Naive B cell (primary cell): ENCODE data around the gene DOK7. TPM values are rescaled to one million over a fixed set of nuclear protein-coding genes. Genes with fewer than 3 reads are reported as not detected.
A peak's percentile ranks its signal among the peaks of the same experiment; 100 is the strongest.
"Not testable (repeated sequence)": the region's sequence is repeated elsewhere in the genome, so short reads cannot be mapped to it uniquely, and the experiment has no call there.

ENCODE experiments used
- ATAC-seq, 2 donors: fragments of 150-1000 bp; cut with Tn5 transposase; 2 replicates each; pipeline ENCODE4 v1.10.0; 2021; ENCODE audit warnings: low read depth in 2 of 2, mild to moderate bottlenecking in 2 of 2, moderate library complexity in 2 of 2
- DNase-seq: peaks from one replicate; pipeline ENCODE4 v3.0.0; 2022
- H3K27ac Mint-ChIP-seq, 6 donors: one replicate each; pipeline ENCODE4 v1.8.0; 2020 to 2022; ENCODE audit warnings: mild to moderate bottlenecking in 6 of 6, mixed read lengths in 6 of 6, moderate library complexity in 5 of 6, inconsistent platforms in 2 of 6
- H3K27me3 Mint-ChIP-seq, 3 donors: one replicate each; pipeline ENCODE4 v1.8.0; 2021 to 2022; ENCODE audit warnings: mixed read lengths in 3 of 3, mild to moderate bottlenecking in 1 of 3
- H3K36me3 Mint-ChIP-seq, 2 donors: one replicate each; pipeline ENCODE4 v1.8.0; 2020 to 2022; ENCODE audit warnings: mixed read lengths in 2 of 2, inconsistent platforms in 1 of 2, mild to moderate bottlenecking in 1 of 2
- H3K4me1 Mint-ChIP-seq, 3 donors: one replicate each; pipeline ENCODE4 v1.8.0; 2020 to 2022; ENCODE audit warnings: mixed read lengths in 3 of 3, inconsistent platforms in 1 of 3, mild to moderate bottlenecking in 1 of 3, moderate library complexity in 1 of 3
- H3K4me3 Mint-ChIP-seq, 8 donors: one replicate each; pipeline ENCODE4 v1.8.0; 2020 to 2022; ENCODE audit warnings: mild to moderate bottlenecking in 8 of 8, mixed read lengths in 8 of 8, moderate library complexity in 8 of 8, inconsistent platforms in 2 of 8
- H3K9me3 Mint-ChIP-seq, 7 donors: one replicate each; pipeline ENCODE4 v1.8.0; 2020 to 2022; ENCODE audit warnings: mixed read lengths in 7 of 7, mild to moderate bottlenecking in 5 of 7, inconsistent platforms in 2 of 7, moderate library complexity in 1 of 7
- polyA plus RNA-seq, 6 donors: library from polyadenylated mRNA; unstranded; fragments of 300-500 nt; fragmentation: Illumina TruSeq; gene quantifications; one replicate each; pipeline ENCODE4 v1.2.3, GENCODE V29; 2021; ENCODE audit warnings: low read depth in 6 of 6

Gene DOK7
- polyA plus RNA-seq, 6 donors from 2014 or later = 1.8 to 6.0 (median 4.3) TPM

DNA sequence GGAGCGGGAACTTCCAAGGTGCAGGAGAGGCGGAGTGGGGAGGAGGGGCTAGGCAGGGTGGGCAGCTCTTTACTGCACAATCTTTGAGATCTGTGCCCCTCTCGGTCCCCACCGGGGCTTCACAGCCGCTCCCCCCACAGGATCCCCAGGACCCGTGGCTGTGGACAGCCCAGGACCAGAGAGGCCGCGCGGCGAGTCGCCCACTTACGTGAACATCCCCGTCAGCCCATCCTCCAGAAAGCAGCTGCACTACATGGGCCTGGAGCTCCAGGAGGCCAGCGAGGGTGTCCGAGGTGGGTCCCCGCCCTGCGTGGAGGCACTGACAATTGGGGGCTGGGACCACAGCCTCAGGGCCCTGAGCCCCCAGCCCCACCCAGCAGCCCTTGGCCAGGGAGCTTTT is 37.0 kb downstream of the DOK7 start:
- Mint-ChIP-seq H3K4me3 (no peak overlapping the region), H3K9me3 (no peaks in the 10 kb centered on the region), H3K27ac (no peak overlapping the region), H3K4me1 (peaks cover 0 to 8% (median 8%) of the 10 kb centered on the region in 3 donors), H3K27me3 (no peaks in the 10 kb centered on the region), H3K36me3 (peaks cover 0 to 5% of the 10 kb centered on the region in 2 donors)
- DNase-seq (no peak), ATAC-seq (no peak)

DNA sequence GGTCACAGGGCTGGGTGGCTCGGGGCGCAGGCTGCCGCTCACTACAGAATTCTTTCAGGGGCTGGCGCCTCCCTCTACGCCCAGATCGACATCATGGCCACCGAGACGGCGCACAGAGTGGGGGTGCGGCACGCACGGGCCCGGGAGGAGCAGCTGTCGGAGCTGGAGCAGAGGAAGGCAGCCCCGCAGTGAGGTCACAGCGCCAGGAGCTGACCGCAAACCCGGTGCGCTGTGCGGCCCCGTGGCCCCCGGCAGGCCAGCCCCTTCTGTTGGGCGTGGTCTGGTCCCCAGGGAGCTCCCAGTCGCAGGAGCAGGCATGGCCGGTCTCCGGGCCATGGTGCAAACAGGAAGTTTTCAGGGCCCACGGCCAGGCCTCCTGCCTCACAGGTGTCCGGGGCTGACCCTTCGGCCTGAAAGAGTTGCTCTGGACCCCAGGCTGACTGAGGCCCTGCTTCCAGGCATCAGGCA is 37.6 kb downstream of the DOK7 start:
- no peak overlapping the region for H3K27ac Mint-ChIP-seq
- peaks cover 0 to 12% (median 8%) of the 10 kb centered on the region in 3 donors for H3K4me1 Mint-ChIP-seq
- DNase-seq (no peak), ATAC-seq (no peak)
- H3K36me3 Mint-ChIP-seq = peaks cover 0 to 5% of the 10 kb centered on the region in 2 donors
- H3K4me3 Mint-ChIP-seq = no peak overlapping the region
- no peaks in the 10 kb centered on the region for H3K27me3 Mint-ChIP-seq
- no peaks in the 10 kb centered on the region for H3K9me3 Mint-ChIP-seq

DNA sequence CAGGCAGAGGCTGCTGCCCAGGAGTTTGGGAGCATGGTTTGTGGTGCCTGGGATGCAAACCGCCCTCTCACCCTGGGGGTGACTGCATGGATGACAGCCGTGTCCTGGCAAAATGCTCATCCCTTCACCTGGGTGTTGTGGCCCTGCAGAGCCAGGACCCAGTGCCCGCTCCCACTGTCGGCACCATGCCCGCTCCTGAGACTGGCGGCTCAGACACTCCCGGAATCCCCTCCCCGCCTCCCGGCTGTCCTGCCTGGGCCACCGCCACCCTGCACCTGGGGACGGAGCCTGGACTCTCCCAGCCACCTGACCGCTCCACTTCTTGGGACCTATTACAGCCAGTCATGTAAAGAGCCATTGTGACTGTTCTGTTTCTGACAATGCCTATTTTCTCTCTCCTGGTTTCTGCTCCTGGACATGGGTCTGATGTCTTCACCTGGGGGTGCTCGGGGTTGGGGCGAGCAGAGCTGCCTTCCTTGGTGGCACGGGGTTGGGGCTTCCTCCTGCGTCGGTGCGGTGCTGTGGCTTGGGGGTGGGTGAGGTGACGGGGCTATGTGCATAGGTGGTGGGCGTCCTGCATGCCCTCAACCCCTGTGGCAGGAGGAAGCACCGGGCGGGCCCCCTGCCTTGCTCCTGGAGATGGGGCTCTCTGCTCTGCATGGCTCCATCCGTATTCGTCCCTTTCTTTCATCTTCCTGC is 38.2 kb downstream of the DOK7 start:
- Mint-ChIP-seq H3K27me3 (no peaks in the 10 kb centered on the region), H3K9me3 (no peaks in the 10 kb centered on the region), H3K27ac (peak overlapping the region in 1 of 6 donors; percentile 42), H3K36me3 (peaks cover 0 to 5% of the 10 kb centered on the region in 2 donors), H3K4me1 (peaks cover 0 to 15% (median 8%) of the 10 kb centered on the region in 3 donors), H3K4me3 (no peak overlapping the region)
- ATAC-seq (no peak), DNase-seq (no peak)

DNA sequence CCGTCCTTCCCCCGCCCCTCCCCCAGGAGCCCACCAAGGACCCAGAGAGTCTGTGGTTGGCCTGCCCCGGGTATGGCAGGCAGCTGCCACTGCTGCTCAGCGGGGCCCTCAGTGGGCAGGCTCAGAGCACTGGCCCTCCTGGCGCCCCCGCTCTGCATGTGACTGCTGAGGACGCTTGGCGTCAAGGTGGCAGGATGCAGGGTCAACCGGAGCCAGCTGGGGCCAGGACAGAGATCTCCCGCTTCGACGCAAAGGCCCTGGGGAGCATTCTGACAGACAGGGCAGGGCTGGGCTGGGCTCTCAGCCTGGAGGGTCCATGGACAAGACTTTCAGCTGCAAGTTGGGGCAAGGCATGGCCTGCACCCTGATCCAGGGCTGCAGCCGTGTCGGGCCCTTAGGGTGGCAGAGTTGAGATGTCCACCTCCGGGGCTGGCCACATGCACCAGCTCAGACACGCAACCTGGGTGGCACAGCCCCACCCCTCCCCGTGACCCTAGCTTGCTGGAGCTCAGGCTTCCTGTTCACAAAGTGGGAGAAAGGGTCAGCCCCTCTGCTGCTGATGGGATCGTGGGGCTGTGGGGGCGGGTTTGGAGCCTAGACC is 38.8 kb downstream of the DOK7 start:
- Mint-ChIP-seq H3K36me3 (peaks cover 0 to 5% of the 10 kb centered on the region in 2 donors), H3K9me3 (no peaks in the 10 kb centered on the region), H3K27ac (no peak overlapping the region), H3K27me3 (no peaks in the 10 kb centered on the region), H3K4me3 (no peak overlapping the region), H3K4me1 (peaks cover 0 to 15% (median 8%) of the 10 kb centered on the region in 3 donors)
- ATAC-seq = no peak
- DNase-seq = no peak

DNA sequence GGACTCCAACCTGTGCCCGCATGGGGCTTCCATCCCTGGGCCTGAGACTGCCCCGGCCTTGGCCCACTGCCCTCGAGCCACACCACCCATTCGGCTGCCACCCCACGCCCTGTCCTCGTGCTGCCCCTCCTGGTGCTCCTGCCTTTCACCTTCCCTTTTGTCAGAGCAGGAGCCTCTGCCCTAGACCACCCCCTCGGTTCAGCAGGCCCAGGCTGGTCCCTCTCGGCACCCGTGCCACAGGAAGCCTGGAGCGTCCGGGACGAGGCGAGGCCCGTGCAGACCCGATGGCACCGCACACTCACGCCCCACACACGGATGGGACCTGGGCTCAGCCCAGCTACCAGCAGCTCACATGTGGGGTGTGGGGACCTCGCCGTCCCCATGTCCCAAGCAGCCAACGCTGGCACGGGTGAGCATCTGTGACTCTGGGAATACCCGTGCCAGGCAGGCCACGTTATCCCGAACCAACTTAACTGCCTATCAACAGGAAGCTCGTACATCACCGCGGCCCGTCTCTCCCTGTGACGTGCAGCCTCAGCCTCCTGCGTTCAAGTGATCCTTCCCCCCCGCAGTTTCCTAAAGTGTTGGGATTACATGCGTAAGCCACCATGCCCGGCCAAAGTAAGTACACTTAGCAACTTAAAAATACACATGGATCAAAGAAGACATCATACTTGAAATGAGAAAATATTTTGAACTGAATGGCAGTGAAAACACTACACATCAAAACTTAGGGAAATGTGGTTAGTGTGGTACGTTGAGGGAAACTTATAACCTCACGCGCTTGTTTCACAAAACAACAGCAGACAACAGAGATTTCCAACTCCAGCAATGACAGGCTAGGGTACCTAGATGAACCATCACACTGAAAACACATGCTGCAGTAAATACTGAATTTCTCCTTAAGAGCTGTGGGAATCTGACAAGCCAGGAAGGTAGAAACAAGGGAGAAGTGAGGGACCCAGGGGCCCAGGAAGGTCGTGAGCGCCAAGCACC is 40.1 kb downstream of the DOK7 start:
- ATAC-seq = no peak
- H3K9me3 Mint-ChIP-seq = no peaks in the 10 kb centered on the region
- H3K4me3 Mint-ChIP-seq = no peak overlapping the region
- H3K36me3 Mint-ChIP-seq = peaks cover under 1 to 13% of the 10 kb centered on the region in 2 donors
- H3K4me1 Mint-ChIP-seq = peaks cover 0 to 15% (median 8%) of the 10 kb centered on the region in 3 donors
- no peaks in the 10 kb centered on the region for H3K27me3 Mint-ChIP-seq
- no peak for DNase-seq
- peak overlapping the region in 3 of 6 donors; percentile 48 to 78 (median 62) for H3K27ac Mint-ChIP-seq

DNA sequence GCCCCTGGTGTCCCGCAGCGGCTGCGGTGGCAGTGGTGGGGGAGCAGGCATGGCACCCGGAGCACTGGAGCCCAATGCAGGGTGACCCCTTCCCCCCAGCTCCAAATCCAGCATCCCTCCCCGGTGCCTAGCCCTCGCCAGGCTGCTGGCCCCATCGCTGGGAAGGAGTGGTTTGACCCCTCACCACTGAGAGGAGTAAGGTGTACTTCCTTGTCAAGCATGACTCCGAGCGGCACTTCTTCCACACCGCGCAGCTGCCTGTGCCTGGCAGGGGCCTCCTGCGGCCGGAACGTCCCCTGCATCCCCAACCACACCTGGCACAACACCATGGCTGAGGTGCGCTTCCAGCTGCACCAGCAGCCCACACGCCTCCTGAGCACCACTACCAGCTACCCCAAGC is 42.1 kb downstream of the DOK7 start:
- Mint-ChIP-seq H3K4me1 (peaks cover 0 to 15% (median 11%) of the 10 kb centered on the region in 3 donors), H3K27me3 (no peaks in the 10 kb centered on the region), H3K9me3 (no peaks in the 10 kb centered on the region), H3K36me3 (peaks cover 7 to 16% of the 10 kb centered on the region in 2 donors), H3K4me3 (peak overlapping the region in 1 of 8 donors; percentile 29), H3K27ac (peak overlapping the region in 1 of 6 donors; percentile 82)
- ATAC-seq = no peak
- DNase-seq = no peak

DNA sequence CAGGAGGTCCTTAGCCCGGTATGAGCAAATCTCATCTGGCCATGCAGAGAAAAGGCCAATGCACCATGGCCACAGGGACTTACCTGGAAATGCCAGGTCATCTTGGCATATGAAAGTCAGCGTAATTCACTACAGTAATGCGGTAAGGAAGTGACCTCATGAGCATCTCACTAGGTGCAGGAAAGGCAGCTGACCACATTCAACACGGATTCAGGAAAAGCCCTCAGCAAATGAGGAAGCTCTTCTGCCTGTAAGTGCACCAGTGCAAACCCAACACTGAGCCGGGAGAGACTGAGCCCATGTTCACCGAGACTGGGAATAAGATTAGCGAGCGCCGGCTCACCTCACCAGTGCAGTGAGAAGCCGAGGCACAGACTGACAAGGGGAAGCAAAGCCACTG is 45.4 kb downstream of the DOK7 start:
- H3K27me3 Mint-ChIP-seq = no peaks in the 10 kb centered on the region
- no peak overlapping the region for H3K4me3 Mint-ChIP-seq
- H3K4me1 Mint-ChIP-seq = peaks cover 2 to 7% (median 5%) of the 10 kb centered on the region in 3 donors
- DNase-seq (no peak), ATAC-seq (no peak)
- no peak overlapping the region for H3K27ac Mint-ChIP-seq
- H3K36me3 Mint-ChIP-seq = peaks cover 17 to 30% of the 10 kb centered on the region in 2 donors
- H3K9me3 Mint-ChIP-seq = peaks cover 0 to 6% (median 0%) of the 10 kb centered on the region in 7 donors

DNA sequence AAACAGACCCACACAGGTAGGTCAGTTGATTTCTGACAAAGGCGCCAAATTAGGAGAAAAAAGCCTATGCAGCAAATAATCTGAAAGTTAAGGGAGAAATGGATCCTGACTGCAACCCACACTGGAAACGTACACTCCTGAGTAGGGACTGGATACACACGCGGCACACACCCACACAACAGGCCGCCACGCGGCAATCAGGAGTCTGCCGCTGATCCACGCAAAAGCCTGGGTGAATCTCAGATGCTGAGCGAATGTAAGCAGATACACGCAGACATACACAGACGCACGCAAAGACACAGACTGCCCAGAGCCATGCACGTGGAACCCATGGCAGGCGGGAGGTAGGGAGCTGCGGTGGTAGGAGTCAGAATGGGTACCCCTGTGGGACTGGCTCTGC is 47.4 kb downstream of the DOK7 start:
- Mint-ChIP-seq H3K27me3 (no peaks in the 10 kb centered on the region), H3K9me3 (peaks cover 0 to 6% (median 0%) of the 10 kb centered on the region in 7 donors), H3K4me3 (no peak overlapping the region), H3K27ac (no peak overlapping the region), H3K4me1 (peaks cover 2 to 5% (median 3%) of the 10 kb centered on the region in 3 donors), H3K36me3 (peaks cover 17 to 29% of the 10 kb centered on the region in 2 donors)
- ATAC-seq = no peak
- no peak for DNase-seq

DNA sequence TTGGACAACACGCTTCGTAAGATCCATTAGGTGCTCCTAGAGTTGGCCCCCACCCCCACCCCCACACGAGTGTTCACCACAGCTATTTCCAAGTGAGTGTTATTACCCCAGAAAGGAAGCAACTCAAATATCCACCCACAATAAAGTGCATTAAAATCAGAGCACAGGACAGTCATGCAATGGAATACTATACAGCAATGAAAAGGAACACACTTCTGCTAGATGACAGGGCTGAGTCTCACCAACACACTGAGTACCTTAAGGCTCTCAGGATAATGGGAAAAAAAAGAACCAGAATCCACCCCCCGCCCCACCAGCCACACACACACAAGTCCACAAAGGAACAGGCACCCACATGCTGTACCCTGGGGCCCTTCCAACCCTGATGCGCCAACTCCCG is 48.1 kb downstream of the DOK7 start:
- Mint-ChIP-seq H3K9me3 (peaks cover 0 to 6% (median 0%) of the 10 kb centered on the region in 7 donors), H3K4me1 (peaks cover 0 to 3% (median 2%) of the 10 kb centered on the region in 3 donors), H3K27ac (no peak overlapping the region), H3K4me3 (no peak overlapping the region), H3K27me3 (no peaks in the 10 kb centered on the region), H3K36me3 (peaks cover 17 to 29% of the 10 kb centered on the region in 2 donors)
- no peak for ATAC-seq
- DNase-seq = no peak

DNA sequence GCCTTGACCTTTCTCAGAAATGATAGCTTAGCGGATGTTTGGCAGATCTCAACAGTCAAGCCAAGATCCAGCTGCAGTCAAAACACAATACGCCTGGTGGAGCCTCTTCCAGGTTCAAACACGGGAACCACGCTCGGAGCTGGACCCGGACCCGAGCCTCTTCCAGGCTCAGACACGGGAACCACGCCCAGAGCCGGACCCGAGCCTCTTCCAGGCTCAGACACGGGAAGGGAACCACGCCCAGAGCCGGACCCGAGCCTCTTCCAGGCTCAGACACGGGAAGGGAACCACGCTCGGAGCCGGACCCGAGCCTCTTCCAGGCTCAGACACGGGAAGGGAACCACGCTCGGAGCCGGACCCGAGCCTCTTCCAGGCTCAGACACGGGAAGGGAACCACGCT is 48.5 kb downstream of the DOK7 start:
- H3K27ac Mint-ChIP-seq, ATAC-seq, H3K27me3 Mint-ChIP-seq, DNase-seq, H3K4me3 Mint-ChIP-seq, H3K4me1 Mint-ChIP-seq, H3K9me3 Mint-ChIP-seq: not testable (repeated sequence)
- H3K36me3 Mint-ChIP-seq = peaks cover 17 to 29% of the 10 kb centered on the region in 2 donors

DNA sequence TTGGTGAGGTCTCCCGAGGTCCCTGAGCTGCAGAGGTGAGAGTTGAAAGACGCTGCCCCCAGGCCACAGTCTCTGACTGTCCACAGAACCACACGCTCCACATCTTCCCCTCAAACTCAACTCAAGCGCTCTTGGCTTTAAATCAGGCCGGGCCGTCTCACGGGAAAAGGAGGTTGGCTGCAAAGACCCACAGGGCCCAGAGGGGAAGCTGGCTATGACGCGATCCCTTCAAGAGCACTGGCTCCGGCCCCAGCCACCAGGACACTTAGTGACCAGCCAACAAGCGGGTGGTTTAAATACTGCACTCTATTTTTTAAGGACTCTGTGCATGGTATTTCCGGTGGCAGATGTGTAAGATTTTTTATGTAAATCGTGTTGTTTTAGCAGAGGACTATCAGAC is 49.2 kb downstream of the DOK7 start:
- H3K9me3 Mint-ChIP-seq = peaks cover 0 to 6% (median 0%) of the 10 kb centered on the region in 7 donors
- DNase-seq (no peak), ATAC-seq (no peak)
- H3K4me1 Mint-ChIP-seq = peaks cover 0 to 3% (median 2%) of the 10 kb centered on the region in 3 donors
- peaks cover 17 to 26% of the 10 kb centered on the region in 2 donors for H3K36me3 Mint-ChIP-seq
- H3K27ac Mint-ChIP-seq = peak overlapping the region in 1 of 6 donors; percentile 57
- H3K27me3 Mint-ChIP-seq = no peaks in the 10 kb centered on the region
- H3K4me3 Mint-ChIP-seq = no peak overlapping the region

DNA sequence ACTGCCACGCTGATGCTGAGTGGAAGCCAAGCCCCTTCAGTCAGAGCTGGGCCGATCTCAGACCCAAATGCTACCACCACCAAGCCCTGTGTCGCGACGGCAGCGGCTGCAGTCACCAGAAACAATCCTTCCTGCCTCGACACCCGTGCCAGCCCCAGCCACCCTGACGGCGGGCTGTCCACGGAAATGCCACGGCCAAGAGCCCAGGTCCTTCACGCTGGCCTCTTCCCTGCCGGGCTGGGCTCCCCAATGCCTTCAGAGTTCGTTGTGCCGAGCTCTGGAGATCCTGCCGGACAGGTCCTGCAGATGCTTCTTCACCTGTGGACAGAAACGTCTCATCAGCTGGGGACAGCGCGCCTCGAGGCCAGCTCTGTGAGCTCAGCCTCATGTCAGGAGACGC is 49.6 kb downstream of the DOK7 start:
- Mint-ChIP-seq H3K27me3 (no peaks in the 10 kb centered on the region), H3K27ac (peak overlapping the region in 2 of 6 donors; percentile 64 to 93), H3K9me3 (peaks cover 0 to 6% (median 0%) of the 10 kb centered on the region in 7 donors), H3K4me1 (peaks cover 0 to 3% (median 2%) of the 10 kb centered on the region in 3 donors), H3K4me3 (no peak overlapping the region), H3K36me3 (peaks cover 17 to 22% of the 10 kb centered on the region in 2 donors)
- no peak for DNase-seq
- ATAC-seq = no peak

DNA sequence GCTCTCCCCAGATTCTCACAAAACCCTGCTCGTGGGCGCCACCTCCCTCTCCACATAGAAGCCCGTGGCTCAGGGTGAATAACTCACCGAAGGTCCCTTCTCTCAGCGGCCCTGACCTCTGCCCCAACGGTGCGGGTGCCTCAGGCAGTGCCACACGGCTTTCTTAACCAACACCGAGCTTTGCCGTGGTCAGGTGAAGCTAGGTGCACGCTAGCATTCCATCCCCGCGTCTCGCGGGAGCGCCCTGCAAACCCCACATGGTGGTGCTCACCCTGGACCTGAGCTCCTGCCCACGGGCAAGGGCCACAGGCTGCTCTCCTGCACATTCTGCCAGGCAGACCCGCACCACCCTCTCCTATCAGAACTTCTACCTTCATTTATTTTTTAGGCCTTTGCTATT is 50.7 kb downstream of the DOK7 start:
- no peak for ATAC-seq
- Mint-ChIP-seq H3K4me1 (peaks cover 0 to 2% (median 0%) of the 10 kb centered on the region in 3 donors), H3K36me3 (peaks cover 10 to 22% of the 10 kb centered on the region in 2 donors), H3K4me3 (peak overlapping the region in 1 of 8 donors; percentile 57), H3K9me3 (peaks cover 0 to 6% (median 0%) of the 10 kb centered on the region in 7 donors), H3K27me3 (no peaks in the 10 kb centered on the region), H3K27ac (peak overlapping the region in 3 of 6 donors; percentile 41 to 59 (median 47))
- no peak for DNase-seq
